Effector memory CD8-positive, alpha-beta T cell (primary cell): ENCODE data around the gene CDC42BPB.

Experiments used
- ATAC-seq: fragments of 150-1000 bp; cut with Tn5 transposase; replicated peaks from 2 replicates; pipeline ENCODE4 v1.10.0; 2021; ENCODE audit warnings: mild to moderate bottlenecking, moderate library complexity
- DNase-seq, 3 experiments: peaks; one replicate each; pipeline ENCODE4 v3.0.0; 2021
- H3K27ac Mint-ChIP-seq, 2 donors: one replicate each; pipeline ENCODE4 v1.8.0; 2022; ENCODE audit warnings: mild to moderate bottlenecking in 2 of 2, mixed read lengths in 2 of 2, moderate library complexity in 2 of 2
- H3K27me3 Mint-ChIP-seq, 2 donors: one replicate each; pipeline ENCODE4 v1.8.0; 2022; ENCODE audit warnings: mixed read lengths in 2 of 2
- H3K36me3 Mint-ChIP-seq: one replicate; pipeline ENCODE4 v1.8.0; 2022; ENCODE audit warnings: mild to moderate bottlenecking, moderate library complexity, mixed read lengths; ENCODE audit not compliant: insufficient read depth
- H3K4me1 Mint-ChIP-seq, 2 donors: one replicate each; pipeline ENCODE4 v1.8.0; 2022; ENCODE audit warnings: low read depth in 2 of 2, mixed read lengths in 2 of 2
- H3K4me3 Mint-ChIP-seq, 2 donors: one replicate each; pipeline ENCODE4 v1.8.0; 2022; ENCODE audit warnings: mild to moderate bottlenecking in 2 of 2, mixed read lengths in 2 of 2, moderate library complexity in 2 of 2
- H3K9me3 Mint-ChIP-seq, 2 donors: one replicate each; pipeline ENCODE4 v1.8.0; 2022; ENCODE audit warnings: mixed read lengths in 2 of 2

The CDC42BPB gene

GRCh38 chr14:102953100-102953499 lies 104.2 kb downstream of the CDC42BPB start:
- no peak for DNase-seq
- H3K36me3 Mint-ChIP-seq = peaks cover 10% of the 10 kb centered on the region
- H3K4me1 Mint-ChIP-seq = peaks cover 9% of the 10 kb centered on the region in 2 donors
- no peak for ATAC-seq
- H3K9me3 Mint-ChIP-seq = no peaks in the 10 kb centered on the region
- H3K4me3 Mint-ChIP-seq = no peak overlapping the region
- H3K27ac Mint-ChIP-seq = no peak overlapping the region
- H3K27me3 Mint-ChIP-seq = peaks cover 0 to 22% of the 10 kb centered on the region in 2 donors

GRCh38 chr14:102952276-102952675 lies 105.1 kb downstream of the CDC42BPB start:
- H3K4me3 Mint-ChIP-seq = no peak overlapping the region

GRCh38 chr14:102951799-102952198 lies 105.5 kb downstream of the CDC42BPB start:
- Mint-ChIP-seq H3K4me1 (peaks cover 9 to 11% of the 10 kb centered on the region in 2 donors), H3K27me3 (peaks cover 8 to 22% of the 10 kb centered on the region in 2 donors), H3K4me3 (no peak overlapping the region), H3K9me3 (no peaks in the 10 kb centered on the region), H3K36me3 (peaks cover 10% of the 10 kb centered on the region), H3K27ac (no peak overlapping the region)
- DNase-seq (no peak), ATAC-seq (no peak)

More at GRCh38 chr14:102952276-102952675, 105.1 kb downstream of the CDC42BPB start:
- Mint-ChIP-seq H3K27me3 (peaks cover 3 to 22% of the 10 kb centered on the region in 2 donors), H3K9me3 (no peaks in the 10 kb centered on the region), H3K27ac (no peak overlapping the region), H3K36me3 (peaks cover 10% of the 10 kb centered on the region), H3K4me1 (peaks cover 9% of the 10 kb centered on the region in 2 donors)
- no peak for ATAC-seq
- DNase-seq = no peak

- H3K27ac Mint-ChIP-seq = no peak overlapping the region
These were observed 106.3 kb downstream of the CDC42BPB start for GRCh38 chr14:102951034-102951433.

GRCh38 chr14:102949801-102950451 lies 107.4 kb downstream of the CDC42BPB start:
- H3K27ac Mint-ChIP-seq = no peak overlapping the region
- no peak for ATAC-seq
- peaks cover 6% of the 10 kb centered on the region for H3K36me3 Mint-ChIP-seq
- DNase-seq = no peak
- peaks cover 15 to 23% of the 10 kb centered on the region in 2 donors for H3K27me3 Mint-ChIP-seq
- no peaks in the 10 kb centered on the region for H3K9me3 Mint-ChIP-seq
- no peak overlapping the region for H3K4me3 Mint-ChIP-seq
- H3K4me1 Mint-ChIP-seq = peaks cover 9 to 11% of the 10 kb centered on the region in 2 donors

More at GRCh38 chr14:102951034-102951433, 106.3 kb downstream of the CDC42BPB start:
- Mint-ChIP-seq H3K4me1 (peaks cover 9 to 11% of the 10 kb centered on the region in 2 donors), H3K36me3 (peaks cover 8% of the 10 kb centered on the region), H3K27me3 (peaks cover 9 to 22% of the 10 kb centered on the region in 2 donors), H3K9me3 (no peaks in the 10 kb centered on the region), H3K4me3 (no peak overlapping the region)
- ATAC-seq = no peak
- DNase-seq = no peak

- Mint-ChIP-seq H3K4me3 (peak overlapping the region in 1 of 2 donors; percentile 19), H3K27ac (no peak overlapping the region), H3K36me3 (peaks cover 3% of the 10 kb centered on the region), H3K27me3 (peaks cover 15 to 22% of the 10 kb centered on the region in 2 donors), H3K9me3 (no peaks in the 10 kb centered on the region), H3K4me1 (peaks cover 9 to 11% of the 10 kb centered on the region in 2 donors)
- DNase-seq = no peak
- peak; percentile 73 for ATAC-seq
These were observed 108.1 kb downstream of the CDC42BPB start for GRCh38 chr14:102949062-102949800.

GRCh38 chr14:102948698-102949061 lies 108.7 kb downstream of the CDC42BPB start:
- Mint-ChIP-seq H3K36me3 (peaks cover 3% of the 10 kb centered on the region), H3K4me3 (peak overlapping the region in 1 of 2 donors; percentile 19), H3K9me3 (no peaks in the 10 kb centered on the region), H3K4me1 (peaks cover 9 to 11% of the 10 kb centered on the region in 2 donors), H3K27me3 (peaks cover 15 to 22% of the 10 kb centered on the region in 2 donors), H3K27ac (no peak overlapping the region)
- ATAC-seq = no peak
- no peak for DNase-seq

GRCh38 chr14:102947321-102948103 lies 109.8 kb downstream of the CDC42BPB start:
- Mint-ChIP-seq H3K4me1 (peaks cover 9 to 11% of the 10 kb centered on the region in 2 donors), H3K9me3 (no peaks in the 10 kb centered on the region), H3K27me3 (peaks cover 10 to 15% of the 10 kb centered on the region in 2 donors), H3K27ac (no peak overlapping the region), H3K4me3 (peak overlapping the region in 1 of 2 donors; percentile 53), H3K36me3 (peaks cover 3% of the 10 kb centered on the region)
- ATAC-seq = no peak
- DNase-seq = no peak

- ATAC-seq = no peak
- no peak overlapping the region for H3K4me3 Mint-ChIP-seq
- peaks cover 3% of the 10 kb centered on the region for H3K36me3 Mint-ChIP-seq
These were observed 111.8 kb downstream of the CDC42BPB start for GRCh38 chr14:102945346-102946130.

GRCh38 chr14:102944448-102945330 lies 112.7 kb downstream of the CDC42BPB start:
- no peaks in the 10 kb centered on the region for H3K9me3 Mint-ChIP-seq
- no peak overlapping the region for H3K27ac Mint-ChIP-seq

More at GRCh38 chr14:102945346-102946130, 111.8 kb downstream of the CDC42BPB start:
- Mint-ChIP-seq H3K27me3 (peaks cover 7 to 15% of the 10 kb centered on the region in 2 donors), H3K9me3 (no peaks in the 10 kb centered on the region), H3K27ac (no peak overlapping the region), H3K4me1 (peaks cover 9 to 11% of the 10 kb centered on the region in 2 donors)
- no peak for DNase-seq

GRCh38 chr14:102943979-102944378 lies 113.4 kb downstream of the CDC42BPB start:
- Mint-ChIP-seq H3K4me1 (peaks cover 3 to 6% of the 10 kb centered on the region in 2 donors), H3K27me3 (peaks cover 7 to 15% of the 10 kb centered on the region in 2 donors), H3K36me3 (peaks cover 3% of the 10 kb centered on the region), H3K9me3 (no peaks in the 10 kb centered on the region), H3K27ac (no peak overlapping the region), H3K4me3 (no peak overlapping the region)
- DNase-seq (no peak), ATAC-seq (no peak)

More at GRCh38 chr14:102944448-102945330, 112.7 kb downstream of the CDC42BPB start:
- ATAC-seq (no peak), DNase-seq (no peak)
- Mint-ChIP-seq H3K4me1 (peaks cover 9 to 11% of the 10 kb centered on the region in 2 donors), H3K27me3 (peaks cover 7 to 15% of the 10 kb centered on the region in 2 donors), H3K4me3 (no peak overlapping the region), H3K36me3 (peaks cover 3% of the 10 kb centered on the region)

- Mint-ChIP-seq H3K4me3 (no peak overlapping the region), H3K4me1 (peaks cover 0 to 2% of the 10 kb centered on the region in 2 donors), H3K27ac (no peak overlapping the region), H3K36me3 (peaks cover 3% of the 10 kb centered on the region), H3K9me3 (no peaks in the 10 kb centered on the region), H3K27me3 (peaks cover 7 to 15% of the 10 kb centered on the region in 2 donors)
- no peak for DNase-seq
- ATAC-seq = no peak
These were observed 113.9 kb downstream of the CDC42BPB start for GRCh38 chr14:102943454-102943853.
